H1 (cell line): Measurements from ENCODE around the gene PLB1. TPM values are rescaled to one million over a fixed set of nuclear protein-coding genes. Genes with fewer than 3 reads are reported as not detected.

Experiments used
- CTCF ChIA-PET: fragments of 300-600 bp; sonication (Branson Sonifier 250); formaldehyde crosslinking; loops from one replicate; lab custom pipeline; 2021; ENCODE audit not compliant: partially characterized antibody; lab: Charles Lee
- POLR2A ChIA-PET: fragments of 300-600 bp; sonication (Branson Sonifier 250); formaldehyde crosslinking; loops from one replicate; lab custom pipeline; 2021; ENCODE audit warnings: inconsistent platforms; ENCODE audit not compliant: partially characterized antibody; lab: Charles Lee
- DNase-seq, 2 experiments: peaks; one replicate each; pipeline versions ENCODE4 v3.0.0 to v3.0.0-alpha.2; 2010 to 2022; ENCODE audit warnings: low spot score in 2 of 2, low read depth in 1 of 2, mixed read lengths in 1 of 2
- FAIRE-seq: peaks from 2 replicates; lab custom pipeline; 2011; peaks lifted over from hg19 to GRCh38; lab: Jason Lieb, UNC
- H2AFZ ChIP-seq: 2 replicates; pipeline ENCODE4 v1.8.1; 2012; ENCODE audit warnings: low read length, inconsistent platforms
- H2AK5ac ChIP-seq: 2 replicates; pipeline ENCODE4 v1.6.1; 2013; ENCODE audit warnings: low read depth, low read length
- H2BK120ac ChIP-seq: replicated peaks from 2 replicates; pipeline ENCODE3; 2013; ENCODE audit warnings: low read depth, low read length, inconsistent platforms
- H2BK12ac ChIP-seq: 2 replicates; pipeline ENCODE4 v1.6.1; 2013; ENCODE audit warnings: low read depth, low read length
- H2BK15ac ChIP-seq: 2 replicates; pipeline ENCODE4 v1.6.1; 2013; ENCODE audit warnings: low read length
- H2BK20ac ChIP-seq: 2 replicates; pipeline ENCODE4 v1.6.1; 2013; ENCODE audit warnings: low read length
- H2BK5ac ChIP-seq: 2 replicates; pipeline ENCODE4 v1.6.1; 2013; ENCODE audit warnings: low read depth, low read length
- H3K14ac ChIP-seq: 2 replicates; pipeline ENCODE4 v1.6.1; 2013; ENCODE audit warnings: inconsistent platforms; ENCODE audit not compliant: insufficient read length
- H3K18ac ChIP-seq: 2 replicates; pipeline ENCODE4 v1.6.1; 2013; ENCODE audit warnings: low read length; ENCODE audit errors: extremely low read depth
- H3K23ac ChIP-seq: 2 replicates; pipeline ENCODE4 v1.6.1; 2013; ENCODE audit warnings: inconsistent platforms; ENCODE audit not compliant: insufficient read length
- H3K23me2 ChIP-seq: 2 replicates; pipeline ENCODE4 v1.6.1; 2013; ENCODE audit warnings: low read depth, low read length
- H3K27ac ChIP-seq: 2 replicates; pipeline ENCODE4 v1.6.1; 2011; ENCODE audit warnings: low read depth, low read length, inconsistent platforms
- H3K27me3 ChIP-seq, 4 experiments: replicated peaks in 1 of 4; 1 replicate in 1 of 4; 2 replicates in 3 of 4; pipeline versions ENCODE4 v1.6.1 to v1.8.1; 2011 to 2013; ENCODE audit warnings: low read length in 3 of 4, mild to moderate bottlenecking in 3 of 4, inconsistent platforms in 2 of 4, mixed read lengths in 2 of 4, moderate library complexity in 1 of 4; ENCODE audit not compliant: control insufficient read depth in 3 of 4, insufficient read depth in 3 of 4; ENCODE audit errors: extremely low read depth in 1 of 4
- H3K36me3 ChIP-seq, 4 experiments: 2 replicates each; pipeline versions ENCODE4 v1.6.1 to v1.8.1; 2011 to 2013; ENCODE audit warnings: mild to moderate bottlenecking in 4 of 4, low read length in 3 of 4, moderate library complexity in 2 of 4, control low read depth in 1 of 4, inconsistent platforms in 1 of 4; ENCODE audit not compliant: insufficient read depth in 4 of 4, control insufficient read depth in 2 of 4
- H3K4ac ChIP-seq: replicated peaks from 2 replicates; pipeline ENCODE3; 2013; ENCODE audit warnings: low read length, low read depth, mixed read lengths, inconsistent platforms; ENCODE audit not compliant: insufficient read length
- H3K4me1 ChIP-seq, 4 experiments: replicated peaks in 1 of 4; 1 replicate in 1 of 4; 2 replicates in 3 of 4; pipeline versions ENCODE4 v1.6.1 to v1.8.1; 2011 to 2013; ENCODE audit warnings: low read length in 3 of 4, inconsistent platforms in 2 of 4, mixed read lengths in 1 of 4; ENCODE audit not compliant: insufficient read depth in 4 of 4, control insufficient read depth in 3 of 4
- H3K4me2 ChIP-seq, 2 experiments: 2 replicates each; pipeline versions ENCODE4 v1.6.1 to v1.8.1; 2011 to 2013; ENCODE audit warnings: low read depth in 2 of 2, low read length in 2 of 2, control low read depth in 1 of 2, inconsistent platforms in 1 of 2, mild to moderate bottlenecking in 1 of 2; ENCODE audit not compliant: insufficient read depth in 1 of 2
- H3K4me3 ChIP-seq, 4 experiments: fragments of 200-600, 300-600 bp in 1 of 4; sonication (generic), shearing (Covaris generic), sonication (Bioruptor Twin) in 1 of 4; 2 replicates each; pipeline versions ENCODE4 v1.5.1 to v1.8.1; 2011 to 2016; ENCODE audit warnings: low read length in 4 of 4, low read depth in 3 of 4, control low read depth in 2 of 4, inconsistent platforms in 2 of 4, mild to moderate bottlenecking in 2 of 4, mixed read lengths in 1 of 4, moderate library complexity in 1 of 4; ENCODE audit not compliant: insufficient read depth in 2 of 4; ENCODE audit errors: extremely low read depth in 1 of 4
- H3K56ac ChIP-seq: replicated peaks from 2 replicates; pipeline ENCODE3; 2013; ENCODE audit warnings: low read depth, mild to moderate bottlenecking, mixed read lengths, low read length, inconsistent platforms; ENCODE audit not compliant: insufficient read length
- H3K79me1 ChIP-seq: 2 replicates; pipeline ENCODE4 v1.6.1; 2013; ENCODE audit warnings: low read depth, low read length, control low read depth
- H3K79me2 ChIP-seq, 2 experiments: 2 replicates each; pipeline versions ENCODE4 v1.6.1 to v1.8.1; 2012 to 2013; ENCODE audit warnings: low read length in 2 of 2, mild to moderate bottlenecking in 2 of 2, inconsistent platforms in 1 of 2; ENCODE audit not compliant: insufficient read depth in 2 of 2, control insufficient read depth in 1 of 2
- H3K9ac ChIP-seq, 4 experiments: replicated peaks in 1 of 4; 1 replicate in 1 of 4; 2 replicates in 3 of 4; pipeline versions ENCODE4 v1.6.1 to v1.8.1; 2011 to 2013; ENCODE audit warnings: low read depth in 3 of 4, low read length in 3 of 4, control low read depth in 2 of 4, mild to moderate bottlenecking in 2 of 4, moderate library complexity in 2 of 4, inconsistent platforms in 1 of 4; ENCODE audit errors: extremely low read depth in 1 of 4
- H3K9me3 ChIP-seq, 2 experiments: 2 replicates each; pipeline versions ENCODE4 v1.6.1 to v1.8.1; 2012 to 2013; ENCODE audit warnings: mild to moderate bottlenecking in 2 of 2, moderate library complexity in 2 of 2, control low read depth in 1 of 2, inconsistent platforms in 1 of 2, low read depth in 1 of 2, low read length in 1 of 2, mixed read lengths in 1 of 2; ENCODE audit not compliant: insufficient read depth in 2 of 2
- H4K20me1 ChIP-seq, 2 experiments: replicated peaks in 1 of 2; 2 replicates each; pipeline versions ENCODE3 to v1.8.1; 2011 to 2013; ENCODE audit warnings: inconsistent platforms in 2 of 2, low read length in 2 of 2, mild to moderate bottlenecking in 1 of 2; ENCODE audit not compliant: insufficient read depth in 2 of 2, control insufficient read depth in 1 of 2
- H4K5ac ChIP-seq: 2 replicates; pipeline ENCODE4 v1.6.1; 2013; ENCODE audit warnings: low read length, low read depth, mixed read lengths, inconsistent platforms; ENCODE audit not compliant: insufficient read length
- H4K8ac ChIP-seq: 2 replicates; pipeline ENCODE4 v1.8.0; 2013; ENCODE audit warnings: mild to moderate bottlenecking, moderate library complexity, low read length, inconsistent platforms; ENCODE audit not compliant: insufficient read depth; ENCODE audit errors: extremely low read depth
- H4K91ac ChIP-seq: replicated peaks from 2 replicates; pipeline ENCODE3; 2013; ENCODE audit warnings: low read length, mixed read lengths, inconsistent platforms; ENCODE audit not compliant: insufficient read length
- ASH2L ChIP-seq: fragments of 200-600, 300-600 bp; sonication (generic); IDR thresholded peaks from one replicate; pipeline ENCODE4 v1.7.1; 2017; ENCODE audit warnings: low read length
- CTBP2 ChIP-seq: IDR thresholded peaks from 2 replicates; pipeline ENCODE4 v1.7.0; 2011; ENCODE audit warnings: borderline replicate concordance, mild to moderate bottlenecking, moderate library complexity, mixed read lengths, low read length; ENCODE audit not compliant: insufficient read depth, insufficient read length
- SRF ChIP-seq: IDR thresholded peaks from 2 replicates; pipeline ENCODE4 v1.6.1; 2011; ENCODE audit warnings: mild to moderate bottlenecking, low read depth, low read length, moderate library complexity
- WGBS, 2 experiments: shearing (Covaris generic) in 1 of 2; methylation state at CpG; one replicate each; pipeline versions ENCODE4 v1.1.6 to v1.1.7; 2013 to 2015; ENCODE audit warnings: low lambda C conversion rate in 2 of 2, mixed read lengths in 2 of 2, inconsistent platforms in 1 of 2, low coverage in 1 of 2, missing lambda C conversion rate in 1 of 2; ENCODE audit not compliant: insufficient replicate concordance in 2 of 2, insufficient coverage in 1 of 2, insufficient read length in 1 of 2; ENCODE audit errors: extremely low coverage in 1 of 2, missing lambda C conversion rate in 1 of 2; 5-methylcytosine and 5-hydroxymethylcytosine counted together
- polyA plus RNA-seq, 7 experiments: library from polyadenylated mRNA; depleted of rRNA in 3 of 7; stranded (reverse) in 5 of 7; unstranded in 2 of 7; fragments of >200 nt in 5 of 7; fragments of 200-250 nt in 2 of 7; gene quantifications; 1 replicate in 5 of 7; 2 replicates in 1 of 7; 4 replicates in 1 of 7; pipeline versions ENCODE4 v1.2.1 to v1.2.3, GENCODE V29; 2011 to 2013; ENCODE audit warnings: missing spikeins in 2 of 7, mixed read lengths in 2 of 7
- total RNA-seq: library from RNA; stranded (reverse); fragmentation: NEBNext Ultra II Directional; extraction: Animal tissue kit (Norgen Biotek cat#: 25700); gene quantifications from 2 replicates; pipeline ENCODE4 v1.2.1, GENCODE V29; 2021

The PLB1 gene
- total and polyA plus RNA-seq, 2 of the 8 experiments (the other 6 are each of a cell fraction or from before 2014, with no cell fraction given) = 0.20 to 0.36 TPM

DNA sequence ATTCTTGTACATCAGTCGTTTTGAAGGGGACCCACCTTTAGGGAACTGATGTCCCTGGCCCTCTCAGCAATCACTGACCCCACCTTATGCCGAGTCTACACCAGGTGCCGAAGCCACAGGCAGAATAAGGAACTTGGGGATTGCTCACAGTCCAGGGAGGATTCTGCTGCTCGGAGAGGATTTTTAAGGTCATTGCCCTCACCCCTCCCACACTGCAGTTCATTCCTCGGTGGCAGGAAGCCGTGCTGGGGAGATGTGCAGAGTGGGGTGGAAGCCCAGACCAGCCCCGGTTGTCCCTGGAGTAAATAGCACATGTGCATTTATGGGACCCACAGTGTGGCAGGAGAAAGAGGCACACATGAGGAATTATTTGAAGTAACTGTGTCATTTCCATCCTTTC, 50.4 kb downstream of the PLB1 start:
- H4K20me1 ChIP-seq = no peaks in the 10 kb centered on the region
- no peak overlapping the region for H2AFZ ChIP-seq
- WGBS, 2 experiments = 86% methylated on average over 7 of the region's 7 CpGs; no CpG with 5 or more reads in 1 of the 2 experiments
- CTCF ChIA-PET = interaction anchor here (0.6 to 0.7 kb wide), 2 partner anchors 20 to 345 kb away, joined by 3 read pairs; no protein-coding TSS in a partner anchor
- no peak overlapping the region for H3K27ac ChIP-seq
- no peak overlapping the region for H2BK20ac ChIP-seq
- H3K27me3 ChIP-seq = no peaks in the 10 kb centered on the region; a peak in 2 of 7 replicates
- H3K9me3 ChIP-seq = no peaks in the 10 kb centered on the region
- no peak overlapping the region for H2BK120ac ChIP-seq
- no peak overlapping the region for H3K4ac ChIP-seq
- H4K91ac ChIP-seq = no peak overlapping the region
- H2BK12ac ChIP-seq = no peak overlapping the region
- no peaks in the 10 kb centered on the region; a peak in 1 of 7 replicates for H3K4me1 ChIP-seq
- no peaks in the 10 kb centered on the region for H3K23me2 ChIP-seq
- H2BK5ac ChIP-seq = no peak overlapping the region
- DNase-seq = no peak
- H3K4me3 ChIP-seq = no peak overlapping the region
- POLR2A ChIA-PET = no interaction called here
- no peak overlapping the region for H3K9ac ChIP-seq
- no peak overlapping the region for H3K4me2 ChIP-seq
- FAIRE-seq = no peak
- H2BK15ac ChIP-seq = no peak overlapping the region
- no peaks in the 10 kb centered on the region; the same call in 1 of the 2 replicates for H3K79me1 ChIP-seq
- no peaks in the 10 kb centered on the region for H3K79me2 ChIP-seq
- H3K36me3 ChIP-seq = no peaks in the 10 kb centered on the region
- H3K18ac ChIP-seq = no peak overlapping the region
- H3K14ac ChIP-seq = no peak overlapping the region
- no peak overlapping the region for H3K56ac ChIP-seq
- no peak overlapping the region for H2AK5ac ChIP-seq
- H3K23ac ChIP-seq = no peak overlapping the region
- no peak overlapping the region for H4K5ac ChIP-seq
- H4K8ac ChIP-seq = no peak overlapping the region
- TF ChIP-seq SRF = no peak
- no peak for TF ChIP-seq CTBP2
- no peak for TF ChIP-seq ASH2L
